ENCODE measurements around the gene IL10RB. TPM values are rescaled to one million over a fixed set of nuclear protein-coding genes. Genes with fewer than 3 reads are reported as not detected.

Gene IL10RB
- total and polyA plus RNA-seq, 3 donors from 2014 or later, result 14.3 to 19.3 (median 14.4) TPM

GRCh38 chr21:33290441-33290840, 24.3 kb downstream of the IL10RB start:
- Histone ChIP-seq H3K27me3 (no peaks in the 10 kb centered on the region), H3K9me3 (no peaks in the 10 kb centered on the region), H3K27ac (no peak overlapping the region), H3K4me3 (no peak overlapping the region), H3K4me1 (peaks cover 47% of the 10 kb centered on the region), H3K36me3 (ENCODE audit: low read depth, missing control alignments) (no peaks in the 10 kb centered on the region)
- intact Hi-C loops (cut with DNase I; ENCODE audit: low total_unique reads), result no loop called here
- no peak for DNase-seq
- TF ChIP-seq, protein P1, sequence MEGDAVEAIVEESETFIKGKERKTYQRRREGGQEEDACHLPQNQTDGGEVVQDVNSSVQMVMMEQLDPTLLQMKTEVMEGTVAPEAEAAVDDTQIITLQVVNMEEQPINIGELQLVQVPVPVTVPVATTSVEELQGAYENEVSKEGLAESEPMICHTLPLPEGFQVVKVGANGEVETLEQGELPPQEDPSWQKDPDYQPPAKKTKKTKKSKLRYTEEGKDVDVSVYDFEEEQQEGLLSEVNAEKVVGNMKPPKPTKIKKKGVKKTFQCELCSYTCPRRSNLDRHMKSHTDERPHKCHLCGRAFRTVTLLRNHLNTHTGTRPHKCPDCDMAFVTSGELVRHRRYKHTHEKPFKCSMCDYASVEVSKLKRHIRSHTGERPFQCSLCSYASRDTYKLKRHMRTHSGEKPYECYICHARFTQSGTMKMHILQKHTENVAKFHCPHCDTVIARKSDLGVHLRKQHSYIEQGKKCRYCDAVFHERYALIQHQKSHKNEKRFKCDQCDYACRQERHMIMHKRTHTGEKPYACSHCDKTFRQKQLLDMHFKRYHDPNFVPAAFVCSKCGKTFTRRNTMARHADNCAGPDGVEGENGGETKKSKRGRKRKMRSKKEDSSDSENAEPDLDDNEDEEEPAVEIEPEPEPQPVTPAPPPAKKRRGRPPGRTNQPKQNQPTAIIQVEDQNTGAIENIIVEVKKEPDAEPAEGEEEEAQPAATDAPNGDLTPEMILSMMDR (IDR thresholded peaks at IDR 0.05), result no peak
- TF ChIP-seq POLR2A (IDR thresholded peaks at IDR 0.05), result no peak
- 86 to 88% methylated on average over 8 to 11 of the region's 11 CpGs for WGBS, 2 donors

DNA sequence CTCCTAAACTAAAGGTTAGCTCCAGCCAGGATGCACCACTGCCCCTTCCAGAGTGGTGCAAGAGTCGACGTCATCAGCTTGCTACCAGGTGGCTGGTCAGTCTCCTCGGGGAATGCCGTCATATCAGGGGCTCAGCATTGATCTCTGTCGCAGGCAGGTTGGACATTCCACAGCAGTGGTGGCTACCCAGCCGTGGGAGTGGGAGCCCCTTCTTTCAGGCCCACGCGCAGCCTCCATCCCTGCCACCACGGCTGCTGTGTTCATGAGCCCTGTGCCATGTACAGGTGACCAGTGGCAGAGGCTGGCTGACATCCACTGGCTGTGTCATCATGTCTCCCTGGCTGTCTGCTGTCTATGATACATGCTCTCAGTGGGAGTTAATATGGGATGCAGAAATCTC, 25.5 kb downstream of the IL10RB start:
- H3K4me3 ChIP-seq, result no peak overlapping the region
- H3K9me3 ChIP-seq, result no peaks in the 10 kb centered on the region
- 89 to 96% methylated on average over 7 to 8 of the region's 9 CpGs for WGBS, 2 donors
- H3K27me3 ChIP-seq, result no peaks in the 10 kb centered on the region
- peaks cover 35% of the 10 kb centered on the region for H3K4me1 ChIP-seq
- H3K36me3 ChIP-seq (ENCODE audit: low read depth, missing control alignments), result no peaks in the 10 kb centered on the region
- TF ChIP-seq, protein P1 (IDR thresholded peaks at IDR 0.05), result no peak
- TF ChIP-seq POLR2A (IDR thresholded peaks at IDR 0.05), result no peak
- DNase-seq, result no peak
- intact Hi-C loops (cut with DNase I; ENCODE audit: low total_unique reads), result no loop called here
- no peak overlapping the region for H3K27ac ChIP-seq

DNA sequence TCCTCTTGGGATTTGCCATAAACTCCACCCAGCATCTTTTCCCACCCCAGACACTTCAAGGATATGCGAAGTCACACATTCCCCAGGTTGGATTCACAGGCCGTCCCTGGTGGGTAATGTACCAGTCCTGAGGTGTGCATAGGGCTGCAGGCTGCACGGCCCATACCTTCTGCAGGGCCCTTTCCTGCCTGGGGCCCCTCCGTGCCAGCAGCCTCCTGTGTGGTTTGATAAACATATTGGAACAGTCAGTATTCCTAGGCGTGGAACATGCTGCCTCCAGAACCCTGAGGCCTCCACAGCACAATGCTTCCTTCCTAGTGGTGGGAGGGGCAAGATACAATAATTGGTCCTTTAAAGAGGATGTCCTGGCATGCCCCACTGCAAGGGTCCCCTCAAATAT, 26.6 kb downstream of the IL10RB start:
- Histone ChIP-seq H3K36me3 (ENCODE audit: low read depth, missing control alignments) (no peaks in the 10 kb centered on the region), H3K4me1 (peaks cover 24% of the 10 kb centered on the region), H3K27ac (no peak overlapping the region), H3K27me3 (no peaks in the 10 kb centered on the region), H3K9me3 (no peaks in the 10 kb centered on the region), H3K4me3 (no peak overlapping the region)
- intact Hi-C loops (cut with DNase I; ENCODE audit: low total_unique reads), result no loop called here
- 51 to 61% methylated on average over 5 of the region's 5 CpGs for WGBS, 2 donors
- no peak for DNase-seq
- TF ChIP-seq, protein P1 (IDR thresholded peaks at IDR 0.05), result no peak
- no peak for TF ChIP-seq POLR2A (IDR thresholded peaks at IDR 0.05)

DNA sequence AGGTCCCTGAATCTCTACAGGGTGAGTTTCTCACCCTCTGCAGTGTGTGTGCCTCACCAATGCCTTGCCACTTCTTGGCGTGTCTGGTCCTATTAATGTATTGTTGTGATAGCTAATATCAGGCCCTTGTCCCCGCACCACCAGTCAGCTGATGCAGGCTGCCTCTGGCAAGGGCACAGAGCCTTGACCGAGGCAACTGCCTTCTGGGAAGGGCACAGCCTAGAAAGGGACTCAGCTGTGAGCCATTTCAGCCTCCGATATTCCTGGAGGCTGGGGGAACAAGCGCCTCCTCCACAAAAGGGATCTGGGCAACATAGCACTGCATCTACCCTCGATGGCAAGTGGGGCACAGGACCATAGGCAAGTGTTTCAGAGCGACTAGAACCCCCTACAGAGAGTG, 27.0 kb downstream of the IL10RB start:
- Histone ChIP-seq H3K27ac (no peak overlapping the region), H3K4me3 (no peak overlapping the region), H3K9me3 (no peaks in the 10 kb centered on the region), H3K4me1 (peaks cover 20% of the 10 kb centered on the region), H3K36me3 (ENCODE audit: low read depth, missing control alignments) (no peaks in the 10 kb centered on the region), H3K27me3 (no peaks in the 10 kb centered on the region)
- TF ChIP-seq, protein P1 (IDR thresholded peaks at IDR 0.05), result no peak
- no peak for TF ChIP-seq POLR2A (IDR thresholded peaks at IDR 0.05)
- 86 to 93% methylated on average over 4 to 7 of the region's 7 CpGs for WGBS, 2 donors
- no peak for DNase-seq
- intact Hi-C loops (cut with DNase I; ENCODE audit: low total_unique reads), result no loop called here

DNA sequence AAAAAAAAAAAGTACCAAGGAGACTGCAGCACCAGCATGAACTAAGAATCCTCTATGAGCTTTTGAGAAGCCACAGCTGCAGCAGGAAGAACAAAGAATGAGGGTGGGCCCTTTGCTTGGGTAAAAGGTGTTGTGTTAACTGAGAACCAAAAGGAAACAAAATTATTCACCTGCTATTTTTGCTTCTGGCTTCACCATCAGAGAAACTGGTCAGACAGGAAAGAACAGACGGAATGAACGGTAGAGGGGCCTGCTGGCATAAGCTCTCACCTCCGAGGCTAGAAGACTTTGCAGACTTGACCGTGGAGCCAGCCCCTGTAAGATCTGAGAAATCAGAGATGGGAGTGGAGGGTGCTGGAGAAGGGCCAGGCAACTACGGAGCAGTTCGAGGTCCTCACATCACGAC, 27.6 kb downstream of the IL10RB start:
- no peaks in the 10 kb centered on the region for H3K36me3 ChIP-seq (ENCODE audit: low read depth, missing control alignments)
- TF ChIP-seq POLR2A (IDR thresholded peaks at IDR 0.05), result no peak
- TF ChIP-seq, protein P1 (IDR thresholded peaks at IDR 0.05), result no peak
- intact Hi-C loops (cut with DNase I; ENCODE audit: low total_unique reads), result no loop called here
- DNase-seq, result no peak
- H3K4me1 ChIP-seq, result peaks cover 13% of the 10 kb centered on the region
- no peaks in the 10 kb centered on the region for H3K9me3 ChIP-seq
- H3K4me3 ChIP-seq, result no peak overlapping the region
- 74% methylated on average over 7 of the region's 7 CpGs for WGBS, 2 donors
- no peaks in the 10 kb centered on the region for H3K27me3 ChIP-seq
- H3K27ac ChIP-seq, result no peak overlapping the region
